Peyer's patch (tissue), 4 donors: Measurements from ENCODE around the gene DNASE1L2. TPM values are rescaled to one million over a fixed set of nuclear protein-coding genes. Genes with fewer than 3 reads are reported as not detected.
A peak's percentile ranks its signal among the peaks of the same experiment; 100 is the strongest.

ENCODE experiments used
- DNase-seq, 3 donors: peaks; one replicate each; pipeline ENCODE4 v3.0.0-alpha.2; 2017 to 2019
- H3K27ac ChIP-seq, 4 donors: fragments of 200-600 bp; sonication (generic); one replicate each; pipeline ENCODE4 v1.5.1; 2016 to 2019
- H3K27me3 ChIP-seq, 2 donors: fragments of 200-600 bp; sonication (generic); one replicate each; pipeline ENCODE4 v1.5.1; 2019
- H3K36me3 ChIP-seq, 3 donors: fragments of 200-600 bp; sonication (generic); one replicate each; pipeline ENCODE4 v1.5.1; 2016 to 2019
- H3K4me1 ChIP-seq, 4 donors: fragments of 200-600 bp; sonication (generic); one replicate each; pipeline ENCODE4 v1.5.1; 2016 to 2019
- H3K4me3 ChIP-seq, 4 donors: fragments of 200-600 bp; sonication (generic); 1 replicate in 3 of 4; 2 replicates in 1 of 4; pipeline ENCODE4 v1.5.1; 2016 to 2019; ENCODE audit warnings: mild to moderate bottlenecking in 1 of 4
- H3K9me3 ChIP-seq, 4 donors: fragments of 200-600 bp; sonication (generic); one replicate each; pipeline ENCODE4 v1.5.1; 2016 to 2019; ENCODE audit warnings: mild to moderate bottlenecking in 1 of 4
- POLR2A ChIP-seq, 2 donors: fragments of 450-650 bp; IDR thresholded peaks; one replicate each; pipeline ENCODE4 v1.5.1; 2017; ENCODE audit warnings: antibody characterized with exemption in 2 of 2, mild to moderate bottlenecking in 2 of 2, moderate library complexity in 2 of 2
- total RNA-seq, 4 donors: library from RNA; depleted of rRNA; stranded (reverse); fragments of >200 nt; gene quantifications; one replicate each; pipeline ENCODE4 v1.1.0, GENCODE V29; 2016
- TF ChIP-seq, protein P1 (sequence below), 6 experiments: fragments of 450-650 bp in 4 of 6; fragments of 200-600 bp in 2 of 6; sonication (generic) in 1 of 6; IDR thresholded peaks; one replicate each; pipeline ENCODE4 v1.5.1; 2017 to 2019; ENCODE audit warnings: antibody characterized with exemption in 6 of 6, mild to moderate bottlenecking in 3 of 6, moderate library complexity in 1 of 6

The DNASE1L2 gene
- total RNA-seq, 4 donors from 2014 or later = 2.0 to 2.8 (median 2.5) TPM; not detected in 1

- DNase-seq = no peak
- peaks cover 0 to 36% (median 0%) of the 10 kb centered on the region in 3 donors for H3K36me3 ChIP-seq
Observed at GRCh38 chr16:2208308-2208707, 27.9 kb upstream of the DNASE1L2 start.

GRCh38 chr16:2208772-2209171 lies 27.5 kb upstream of the DNASE1L2 start:
- Histone ChIP-seq H3K27me3 (no peaks in the 10 kb centered on the region), H3K27ac (no peak overlapping the region), H3K36me3 (peaks cover 0 to 36% (median 0%) of the 10 kb centered on the region in 3 donors), H3K4me1 (peaks cover 0 to 35% (median 7%) of the 10 kb centered on the region in 4 donors), H3K4me3 (no peak overlapping the region), H3K9me3 (no peaks in the 10 kb centered on the region)
- TF ChIP-seq POLR2A (IDR thresholded peaks at IDR 0.05) = no peak
- TF ChIP-seq, protein P1, sequence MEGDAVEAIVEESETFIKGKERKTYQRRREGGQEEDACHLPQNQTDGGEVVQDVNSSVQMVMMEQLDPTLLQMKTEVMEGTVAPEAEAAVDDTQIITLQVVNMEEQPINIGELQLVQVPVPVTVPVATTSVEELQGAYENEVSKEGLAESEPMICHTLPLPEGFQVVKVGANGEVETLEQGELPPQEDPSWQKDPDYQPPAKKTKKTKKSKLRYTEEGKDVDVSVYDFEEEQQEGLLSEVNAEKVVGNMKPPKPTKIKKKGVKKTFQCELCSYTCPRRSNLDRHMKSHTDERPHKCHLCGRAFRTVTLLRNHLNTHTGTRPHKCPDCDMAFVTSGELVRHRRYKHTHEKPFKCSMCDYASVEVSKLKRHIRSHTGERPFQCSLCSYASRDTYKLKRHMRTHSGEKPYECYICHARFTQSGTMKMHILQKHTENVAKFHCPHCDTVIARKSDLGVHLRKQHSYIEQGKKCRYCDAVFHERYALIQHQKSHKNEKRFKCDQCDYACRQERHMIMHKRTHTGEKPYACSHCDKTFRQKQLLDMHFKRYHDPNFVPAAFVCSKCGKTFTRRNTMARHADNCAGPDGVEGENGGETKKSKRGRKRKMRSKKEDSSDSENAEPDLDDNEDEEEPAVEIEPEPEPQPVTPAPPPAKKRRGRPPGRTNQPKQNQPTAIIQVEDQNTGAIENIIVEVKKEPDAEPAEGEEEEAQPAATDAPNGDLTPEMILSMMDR (IDR thresholded peaks at IDR 0.05) = no peak
- DNase-seq = no peak

More at GRCh38 chr16:2208308-2208707, 27.9 kb upstream of the DNASE1L2 start:
- Histone ChIP-seq H3K9me3 (no peaks in the 10 kb centered on the region), H3K4me3 (no peak overlapping the region), H3K27me3 (no peaks in the 10 kb centered on the region), H3K27ac (no peak overlapping the region), H3K4me1 (peaks cover 0 to 30% (median 6%) of the 10 kb centered on the region in 4 donors)
- no peak for TF ChIP-seq POLR2A (IDR thresholded peaks at IDR 0.05)
- TF ChIP-seq, protein P1 (IDR thresholded peaks at IDR 0.05) = no peak

GRCh38 chr16:2209258-2210008 lies 26.8 kb upstream of the DNASE1L2 start:
- H3K36me3 ChIP-seq = peaks cover 0 to 36% (median 0%) of the 10 kb centered on the region in 3 donors
- no peaks in the 10 kb centered on the region for H3K27me3 ChIP-seq
- DNase-seq = no peak
- H3K27ac ChIP-seq = no peak overlapping the region
- H3K4me1 ChIP-seq = peaks cover 0 to 37% (median 9%) of the 10 kb centered on the region in 4 donors
- no peaks in the 10 kb centered on the region for H3K9me3 ChIP-seq
- no peak for TF ChIP-seq POLR2A (IDR thresholded peaks at IDR 0.05)
- TF ChIP-seq, protein P1 (IDR thresholded peaks at IDR 0.05) = no peak
- H3K4me3 ChIP-seq = no peak overlapping the region

GRCh38 chr16:2210009-2210332 lies 26.3 kb upstream of the DNASE1L2 start:
- Histone ChIP-seq H3K4me1 (peaks cover 0 to 33% (median 9%) of the 10 kb centered on the region in 4 donors), H3K4me3 (no peak overlapping the region), H3K27me3 (no peaks in the 10 kb centered on the region), H3K36me3 (peaks cover 0 to 36% (median 0%) of the 10 kb centered on the region in 3 donors), H3K9me3 (no peaks in the 10 kb centered on the region), H3K27ac (no peak overlapping the region)
- DNase-seq = no peak
- no peak for TF ChIP-seq POLR2A (IDR thresholded peaks at IDR 0.05)
- TF ChIP-seq, protein P1 (IDR thresholded peaks at IDR 0.05) = no peak

- DNase-seq = no peak
- Histone ChIP-seq H3K4me1 (peaks cover 0 to 33% (median 9%) of the 10 kb centered on the region in 4 donors), H3K36me3 (peaks cover 0 to 36% (median 0%) of the 10 kb centered on the region in 3 donors), H3K9me3 (no peaks in the 10 kb centered on the region), H3K4me3 (no peak within 1 kb of the TSS), H3K27me3 (no peaks in the 10 kb centered on the region), H3K27ac (peak within 1 kb of the TSS in 1 of 4 donors; percentile 87)
- TF ChIP-seq POLR2A (IDR thresholded peaks at IDR 0.05) = no peak
Observed at GRCh38 chr16:2210386-2211365, 25.6 kb upstream of the DNASE1L2 start, which contains the start of gene BRICD5. BRICD5 (minus strand) TSS chr16:2210863; CDS start chr16:2210833, 30 bp downstream.
